ENCODE results near the gene SLC25A1.

Gene SLC25A1

GRCh38 chr22:19134874-19135273, 43.7 kb downstream of the SLC25A1 start:
- no peak for DNase-seq

DNA sequence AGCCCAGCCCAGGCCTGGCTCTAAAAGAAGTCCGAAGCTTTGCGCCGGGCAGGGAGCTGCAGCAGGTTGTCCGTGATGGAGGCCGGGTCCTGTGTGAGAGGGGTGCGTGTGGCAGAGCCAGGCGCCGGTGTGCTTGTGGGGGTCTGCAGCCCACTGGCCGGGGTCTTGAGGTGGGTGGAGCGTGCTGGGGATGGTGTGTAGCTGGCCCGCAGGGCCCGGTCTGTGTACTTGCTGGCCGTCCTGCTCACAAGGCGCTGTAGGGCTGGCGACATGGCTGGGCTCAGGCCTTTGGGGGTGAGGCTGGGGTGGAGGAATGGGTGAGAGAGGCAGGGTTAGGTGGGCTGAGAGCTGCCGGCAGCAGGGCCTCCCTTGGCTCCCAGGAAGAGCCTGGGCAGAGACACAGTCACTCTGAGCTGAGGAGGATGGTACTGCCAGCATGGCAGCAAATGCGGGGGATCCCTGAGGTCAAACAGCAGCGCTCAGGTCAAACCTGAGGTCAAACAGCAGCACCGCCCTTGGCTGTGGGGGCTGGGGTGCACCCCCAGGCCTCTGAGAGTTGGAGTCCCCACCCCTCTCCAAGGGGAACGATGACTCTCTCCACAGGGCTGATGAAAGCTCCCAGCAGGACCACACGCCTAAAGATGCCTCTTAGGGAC, 44.2 kb downstream of the SLC25A1 start:
- no peak for DNase-seq

GRCh38 chr22:19133561-19133960, 45.0 kb downstream of the SLC25A1 start:
- no peak for DNase-seq

DNA sequence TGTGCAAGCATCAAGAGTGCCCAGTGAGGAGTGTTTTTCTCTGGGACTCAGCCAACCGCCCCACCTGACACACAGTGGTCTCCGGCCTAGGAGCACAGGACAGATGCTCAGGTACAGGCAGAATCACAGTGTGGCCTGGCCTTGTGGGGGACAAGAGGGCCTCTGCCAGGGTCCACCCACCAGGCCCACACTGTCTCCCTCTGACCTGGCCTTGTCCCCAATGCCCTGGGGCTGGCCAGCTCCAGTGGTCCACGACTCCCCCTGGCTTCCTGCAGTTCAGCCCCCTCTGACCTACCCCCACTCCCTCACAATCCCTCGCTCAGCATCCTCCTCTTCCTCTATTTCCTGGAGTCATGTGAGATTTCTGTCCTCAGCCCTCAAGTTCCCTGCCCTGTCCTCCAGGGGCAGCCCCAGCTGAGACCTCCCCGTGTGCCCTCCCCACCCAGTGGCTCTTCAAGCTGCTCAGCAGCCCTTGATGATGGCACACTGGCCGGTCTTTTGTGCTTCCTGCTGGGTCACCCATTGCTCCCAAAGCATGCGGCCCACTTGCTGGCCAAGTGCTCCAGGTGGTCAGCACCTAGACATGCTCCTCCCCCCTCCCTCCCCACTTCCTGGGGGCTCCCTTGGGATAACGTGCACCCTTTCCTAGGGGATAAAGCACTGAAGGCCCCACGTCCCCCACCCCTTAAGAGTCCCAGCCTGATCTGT, 45.7 kb downstream of the SLC25A1 start:
- DNase-seq, result no peak

- no peak for DNase-seq
These were observed 46.4 kb downstream of the SLC25A1 start for GRCh38 chr22:19132153-19132552.

DNA sequence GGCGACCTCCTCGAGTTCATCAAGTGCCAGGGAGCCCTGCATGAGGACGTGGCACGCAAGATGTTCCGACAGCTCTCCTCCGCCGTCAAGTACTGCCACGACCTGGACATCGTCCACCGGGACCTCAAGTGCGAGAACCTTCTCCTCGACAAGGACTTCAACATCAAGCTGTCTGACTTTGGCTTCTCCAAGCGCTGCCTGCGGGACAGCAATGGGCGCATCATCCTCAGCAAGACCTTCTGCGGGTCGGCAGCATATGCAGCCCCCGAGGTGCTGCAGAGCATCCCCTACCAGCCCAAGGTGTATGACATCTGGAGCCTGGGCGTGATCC, 46.9 kb downstream of the SLC25A1 start:
- DNase-seq, result no peak

GRCh38 chr22:19130959-19131684, 47.4 kb downstream of the SLC25A1 start, which contains the start of gene TSSK2:
Gene TSSK2, plus strand, starts transcription at chr22:19131308. Its CDS starts 92 bp downstream, at chr22:19131400.
- DNase-seq, result no peak

- no peak for DNase-seq
These were observed 48.7 kb downstream of the SLC25A1 start for GRCh38 chr22:19129871-19130270.

- no peak for DNase-seq
These were observed 49.4 kb downstream of the SLC25A1 start for GRCh38 chr22:19128946-19129727.

- no peak for DNase-seq
These were observed 50.5 kb downstream of the SLC25A1 start for GRCh38 chr22:19128009-19128401.

DNA sequence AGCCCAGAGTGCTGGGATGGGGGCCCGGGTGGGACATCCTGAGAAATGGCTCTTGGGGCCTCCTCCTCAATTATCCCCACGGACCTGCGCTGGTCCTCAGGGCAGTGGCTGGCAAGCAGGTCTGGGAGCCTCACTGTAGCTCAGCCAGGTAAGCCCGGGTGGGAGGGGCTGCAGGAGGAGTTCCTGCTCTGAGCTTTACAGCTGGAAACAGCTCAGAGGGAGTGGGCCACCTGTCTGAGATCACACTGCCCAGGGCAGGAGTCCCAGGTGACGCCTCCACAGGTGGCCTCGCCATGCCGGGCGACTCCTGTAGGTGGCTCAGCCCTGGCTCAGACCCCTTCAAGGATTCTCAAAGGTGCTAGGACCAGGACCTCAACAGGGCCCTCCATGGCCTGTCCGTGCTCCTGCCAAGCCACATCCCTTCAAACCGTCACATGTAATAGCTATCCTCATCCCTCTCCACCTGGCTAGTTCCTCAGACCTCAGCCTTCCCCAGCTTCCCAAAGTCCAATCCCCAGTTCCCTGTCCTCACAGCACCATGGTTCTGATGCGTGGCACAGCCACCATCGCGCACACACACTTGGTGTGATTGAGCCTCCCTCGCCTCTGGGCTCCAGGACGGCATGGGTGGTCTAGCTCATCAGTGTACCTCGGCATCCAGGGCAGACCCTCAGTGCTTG, 51.1 kb downstream of the SLC25A1 start:
- no peak for DNase-seq

GRCh38 chr22:19126309-19127273, 51.9 kb downstream of the SLC25A1 start:
- DNase-seq, result no peak

Data from activated naive CD4-positive, alpha-beta T cell (primary cell).